ENCODE measurements around the gene ELMO1.

- TF ChIP-seq CTCF (IDR thresholded peaks at IDR 0.05; ENCODE audit: low read depth, low read length) = no peak
- no peak for TF ChIP-seq MAX (IDR thresholded peaks at IDR 0.05; ENCODE audit: low read depth, low read length)
- TF ChIP-seq POLR2A (IDR thresholded peaks at IDR 0.05; ENCODE audit: extremely low read depth, insufficient read length) = no peak
- no peak for TF ChIP-seq MYC (IDR thresholded peaks at IDR 0.05; ENCODE audit: low read depth, low read length)
Measured at GRCh38 chr7:37265876-37266275, 182.8 kb downstream of the ELMO1 start.

Measured in NB4 (cell line).